LNCAP (cell line): ENCODE measurements around the gene CRNKL1.

Experiments used
- CTCF ChIP-seq: fragments of 450-650 bp; IDR thresholded peaks from 2 replicates; pipeline ENCODE4 v1.5.1; 2017; ENCODE audit warnings: mild to moderate bottlenecking

CRNKL1 gene

GRCh38 chr20:19987046-19987445, 65.2 kb downstream of the CRNKL1 start:
- no peak for TF ChIP-seq CTCF

GRCh38 chr20:19986419-19986818, 65.8 kb downstream of the CRNKL1 start:
- TF ChIP-seq CTCF, result no peak
